Aorta (tissue), 5 donors: Measurements from ENCODE around the gene TAL2. TPM values are rescaled to one million over a fixed set of nuclear protein-coding genes. Genes with fewer than 3 reads are reported as not detected.

Source experiments
- ATAC-seq: fragments of 200-7000 bp; cut with Tn5 transposase; one replicate; pipeline ENCODE4 v1.9.1; 2022; ENCODE audit warnings: moderate library complexity; ENCODE audit not compliant: low FRiP score
- DNase-seq, 2 donors: peaks; one replicate each; pipeline ENCODE4 v3.0.0-alpha.2; 2020
- H3K27ac ChIP-seq, 2 donors: one replicate each; pipeline ENCODE4 v1.5.1; 2013; ENCODE audit warnings: low read length in 2 of 2, mild to moderate bottlenecking in 2 of 2, moderate library complexity in 2 of 2, control low read depth in 1 of 2, inconsistent platforms in 1 of 2, low read depth in 1 of 2
- H3K27me3 ChIP-seq, 2 donors: one replicate each; pipeline ENCODE4 v1.6.1; 2013; ENCODE audit warnings: control low read depth in 1 of 2, low read length in 1 of 2, mild to moderate bottlenecking in 1 of 2, moderate library complexity in 1 of 2; ENCODE audit not compliant: insufficient read depth in 2 of 2, control insufficient read depth in 1 of 2
- H3K36me3 ChIP-seq, 2 donors: one replicate each; pipeline ENCODE4 v1.6.1; 2013; ENCODE audit warnings: control low read depth in 1 of 2, low read length in 1 of 2, mild to moderate bottlenecking in 1 of 2; ENCODE audit not compliant: insufficient read depth in 2 of 2, control insufficient read depth in 1 of 2
- H3K4me1 ChIP-seq, 2 donors: one replicate each; pipeline ENCODE4 v1.6.1; 2013; ENCODE audit warnings: low read length in 2 of 2, control low read depth in 1 of 2, mild to moderate bottlenecking in 1 of 2, moderate library complexity in 1 of 2; ENCODE audit not compliant: insufficient read depth in 2 of 2, control insufficient read depth in 1 of 2
- H3K4me3 ChIP-seq, 2 donors: one replicate each; pipeline ENCODE4 v1.5.1; 2013; ENCODE audit warnings: low read length in 2 of 2, control low read depth in 1 of 2, mild to moderate bottlenecking in 1 of 2
- H3K9me3 ChIP-seq: one replicate; pipeline ENCODE4 v1.6.1; 2013; ENCODE audit warnings: mild to moderate bottlenecking, low read length; ENCODE audit not compliant: control insufficient read depth
- WGBS, 2 donors: extraction: QIAGEN DNeasy Blood & Tissue Kit; methylation state at CpG; one replicate each; pipeline ENCODE4 v1.1.7; 2013; 5-methylcytosine and 5-hydroxymethylcytosine counted together
- intact Hi-C, 2 donors: fragments of 100-400 bp; cut with DNase I; formaldehyde crosslinking; loops; one replicate each; pipeline versions ENCODE4 v1.14.2 to v1.15.0; 2022
- polyA plus RNA-seq, 2 donors: library from polyadenylated mRNA; stranded (reverse); fragments of 200-250 nt; gene quantifications; one replicate each; pipeline ENCODE4 v1.2.3, GENCODE V29; 2013
- total RNA-seq, 2 donors: library from RNA; stranded (reverse); fragmentation: NEBNext Ultra II Directional; extraction: Animal tissue kit (Norgen Biotek cat#: 25700); gene quantifications; one replicate each; pipeline ENCODE4 v1.2.1, GENCODE V29; 2021
- donor health status: healthy with polysubstance abuse.
- donor health status: Bipolar disorder and iron deficiency.
- donor health status: DM: no; HTN: no; CAD: no.
- donor health status: DM: no; HTN: no; CAD: no.
- donor health status: DM: yes; HTN: yes; CAD: no.

TAL2 gene
- total and polyA plus RNA-seq, 4 donors, result not detected

- Histone ChIP-seq H3K36me3 (no peaks in the 10 kb centered on the region), H3K4me3 (no peak overlapping the region), H3K27ac (no peak overlapping the region), H3K4me1 (no peaks in the 10 kb centered on the region), H3K9me3 (no peaks in the 10 kb centered on the region), H3K27me3 (no peaks in the 10 kb centered on the region)
- intact Hi-C loops, result no loop called here
- DNase-seq (no peak), ATAC-seq (no peak)
- 70 to 74% methylated on average over 3 of the region's 3 CpGs for WGBS, 2 donors
Observed at GRCh38 chr9:105670315-105670714, 8.1 kb downstream of the TAL2 start.

GRCh38 chr9:105670775-105671174, 8.5 kb downstream of the TAL2 start:
- H3K4me1 ChIP-seq, result no peaks in the 10 kb centered on the region
- WGBS, 2 donors, result 78 to 81% methylated on average over 3 of the region's 3 CpGs
- H3K27me3 ChIP-seq, result no peaks in the 10 kb centered on the region
- intact Hi-C loops, result no loop called here
- no peak overlapping the region for H3K27ac ChIP-seq
- no peak for ATAC-seq
- no peak for DNase-seq
- H3K9me3 ChIP-seq, result no peaks in the 10 kb centered on the region
- no peaks in the 10 kb centered on the region for H3K36me3 ChIP-seq
- H3K4me3 ChIP-seq, result no peak overlapping the region

GRCh38 chr9:105672711-105673234, 10.5 kb downstream of the TAL2 start:
- H3K36me3 ChIP-seq, result no peaks in the 10 kb centered on the region
- ATAC-seq (no peak), DNase-seq (no peak)
- 24 to 39% methylated on average over 3 of the region's 3 CpGs for WGBS, 2 donors
- no peaks in the 10 kb centered on the region for H3K4me1 ChIP-seq
- no peaks in the 10 kb centered on the region for H3K9me3 ChIP-seq
- no peaks in the 10 kb centered on the region for H3K27me3 ChIP-seq
- H3K4me3 ChIP-seq, result no peak overlapping the region
- intact Hi-C loops, result no loop called here
- H3K27ac ChIP-seq, result no peak overlapping the region

GRCh38 chr9:105673850-105674387, 11.7 kb downstream of the TAL2 start:
- H3K27me3 ChIP-seq, result no peaks in the 10 kb centered on the region
- no peak overlapping the region for H3K4me3 ChIP-seq
- no peak for ATAC-seq
- DNase-seq, result no peak
- no peaks in the 10 kb centered on the region for H3K4me1 ChIP-seq
- no peaks in the 10 kb centered on the region for H3K9me3 ChIP-seq
- H3K27ac ChIP-seq, result no peak overlapping the region
- intact Hi-C loops, result no loop called here
- H3K36me3 ChIP-seq, result no peaks in the 10 kb centered on the region
- WGBS, 2 donors, result 74 to 89% methylated on average over 3 of the region's 3 CpGs

GRCh38 chr9:105676351-105676923, 14.2 kb downstream of the TAL2 start:
- H3K36me3 ChIP-seq, result no peaks in the 10 kb centered on the region
- ATAC-seq (no peak), DNase-seq (no peak)
- no peak overlapping the region for H3K4me3 ChIP-seq
- no peaks in the 10 kb centered on the region for H3K4me1 ChIP-seq
- 61 to 66% methylated on average over 6 of the region's 6 CpGs for WGBS, 2 donors
- no peak overlapping the region for H3K27ac ChIP-seq
- intact Hi-C loops, result no loop called here
- no peaks in the 10 kb centered on the region for H3K9me3 ChIP-seq
- no peaks in the 10 kb centered on the region for H3K27me3 ChIP-seq

GRCh38 chr9:105678163-105678562, 15.9 kb downstream of the TAL2 start:
- no peak overlapping the region for H3K27ac ChIP-seq
- intact Hi-C loops, result no loop called here
- H3K4me3 ChIP-seq, result no peak overlapping the region
- no peaks in the 10 kb centered on the region for H3K9me3 ChIP-seq
- H3K27me3 ChIP-seq, result no peaks in the 10 kb centered on the region
- no peaks in the 10 kb centered on the region for H3K36me3 ChIP-seq
- DNase-seq (no peak), ATAC-seq (no peak)
- WGBS, 2 donors, result 76 to 82% methylated on average over 1 of the region's 1 CpG
- H3K4me1 ChIP-seq, result no peaks in the 10 kb centered on the region

GRCh38 chr9:105678781-105679180, 16.5 kb downstream of the TAL2 start:
- Histone ChIP-seq H3K4me1 (no peaks in the 10 kb centered on the region), H3K9me3 (no peaks in the 10 kb centered on the region), H3K27ac (no peak overlapping the region), H3K27me3 (no peaks in the 10 kb centered on the region), H3K36me3 (no peaks in the 10 kb centered on the region), H3K4me3 (no peak overlapping the region)
- intact Hi-C loops, result no loop called here
- 36 to 37% methylated on average over 1 of the region's 1 CpG for WGBS, 2 donors
- DNase-seq (no peak), ATAC-seq (no peak)

GRCh38 chr9:105679257-105680022, 17.2 kb downstream of the TAL2 start:
- WGBS, 2 donors, result 74% methylated on average over 8 of the region's 8 CpGs
- H3K9me3 ChIP-seq, result no peaks in the 10 kb centered on the region
- intact Hi-C loops, result no loop called here
- no peaks in the 10 kb centered on the region for H3K27me3 ChIP-seq
- H3K27ac ChIP-seq, result no peak overlapping the region
- DNase-seq (no peak), ATAC-seq (no peak)
- H3K36me3 ChIP-seq, result no peaks in the 10 kb centered on the region
- no peaks in the 10 kb centered on the region for H3K4me1 ChIP-seq
- no peak overlapping the region for H3K4me3 ChIP-seq

- DNase-seq, result no peak
- Histone ChIP-seq H3K9me3 (no peaks in the 10 kb centered on the region), H3K4me3 (no peak overlapping the region), H3K27me3 (no peaks in the 10 kb centered on the region), H3K36me3 (no peaks in the 10 kb centered on the region), H3K27ac (no peak overlapping the region), H3K4me1 (no peaks in the 10 kb centered on the region)
- intact Hi-C loops, result no loop called here
- ATAC-seq, result no peak
- WGBS, 2 donors, result 95 to 98% methylated on average over 2 of the region's 2 CpGs
Observed at GRCh38 chr9:105681313-105681712, 19.1 kb downstream of the TAL2 start.
